ENCODE measurements around the gene MYO1H. TPM values are rescaled to one million over a fixed set of nuclear protein-coding genes. Genes with fewer than 3 reads are reported as not detected.
"Not testable (repeated sequence)": the region's sequence is repeated elsewhere in the genome, so short reads cannot be mapped to it uniquely, and the experiment has no call there.

MYO1H gene
- total RNA-seq, 2 experiments from 2014 or later, result not detected

- ATAC-seq (ENCODE audit: poor library complexity), result no peak
- Mint-ChIP-seq H3K4me1 (ENCODE audit: low read depth) (no peaks in the 10 kb centered on the region), H3K27ac (no peak overlapping the region), H3K27me3 (peaks cover 44% of the 10 kb centered on the region), H3K4me3 (no peak overlapping the region), H3K9me3 (no peaks in the 10 kb centered on the region), H3K36me3 (ENCODE audit: low read depth) (no peaks in the 10 kb centered on the region)
- ChIA-PET POLR2A (no interaction called here), CTCF (interaction anchor here (1.8 kb wide), 1 partner anchor 9 kb away, joined by 4 read pairs; no protein-coding TSS in a partner anchor)
- peaks cover 2 to 16% of the 10 kb centered on the region in 2 experiments for H3K27me3 ChIP-seq (ENCODE audit: control insufficient read depth in 1 of 2, insufficient read depth in 2 of 2, low read length in 2 of 2)
- H3K9me3 ChIP-seq (ENCODE audit: control insufficient read depth in 1 of 2, insufficient read depth in 1 of 2, low read length in 2 of 2), result no peaks in the 10 kb centered on the region
- no peak for TF ChIP-seq CTCF (IDR thresholded peaks at IDR 0.05)
- H3K4me1 ChIP-seq (ENCODE audit: insufficient read depth, low read length), result no peaks in the 10 kb centered on the region
- intact Hi-C loops (cut with DNase I, micrococcal nuclease), result no loop called here
- H3K27ac ChIP-seq (ENCODE audit: low read depth in 1 of 2, low read length in 2 of 2), result no peak overlapping the region
- no peak for DNase-seq
- H3K36me3 ChIP-seq (ENCODE audit: insufficient read depth, low read length), result no peaks in the 10 kb centered on the region
- H3K4me3 ChIP-seq (ENCODE audit: low read length), result no peak overlapping the region
Observed at GRCh38 chr12:109423392-109423791, 75.7 kb downstream of the MYO1H start.

GRCh38 chr12:109428037-109428629, 80.4 kb downstream of the MYO1H start:
- peak; percentile 75 for ATAC-seq (ENCODE audit: poor library complexity)
- ChIA-PET CTCF (interaction anchor here (0.5 to 1.7 kb wide), 19 partner anchors 8 to 1031 kb away, joined by 3 to 6 read pairs (median 3); no protein-coding TSS in a partner anchor), POLR2A (interaction anchor here (1.0 to 1.4 kb wide), 4 partner anchors 35 to 517 kb away, joined by 3 to 5 read pairs (median 4); partner anchors contain the start of genes KCTD10 and UBE3B)
- no peak overlapping the region for H3K27ac ChIP-seq (ENCODE audit: low read depth in 1 of 2, low read length in 2 of 2)
- peak; percentile 48 to 84 (median 68) for DNase-seq
- TF ChIP-seq CTCF (IDR thresholded peaks at IDR 0.05), result peak; percentile 93
- H3K9me3 ChIP-seq (ENCODE audit: control insufficient read depth in 1 of 2, insufficient read depth in 1 of 2, low read length in 2 of 2), result peaks cover 0 to 4% of the 10 kb centered on the region in 2 experiments
- peaks cover 6% of the 10 kb centered on the region for H3K4me1 Mint-ChIP-seq (ENCODE audit: low read depth)
- no peak overlapping the region for H3K4me3 Mint-ChIP-seq
- no peaks in the 10 kb centered on the region for H3K36me3 Mint-ChIP-seq (ENCODE audit: low read depth)
- peaks cover 5% of the 10 kb centered on the region for H3K4me1 ChIP-seq (ENCODE audit: insufficient read depth, low read length)
- peaks cover 0 to 7% of the 10 kb centered on the region in 2 experiments for H3K27me3 ChIP-seq (ENCODE audit: control insufficient read depth in 1 of 2, insufficient read depth in 2 of 2, low read length in 2 of 2)
- no peak overlapping the region for H3K27ac Mint-ChIP-seq
- H3K4me3 ChIP-seq (ENCODE audit: low read length), result no peak overlapping the region
- peaks cover 19% of the 10 kb centered on the region for H3K27me3 Mint-ChIP-seq
- H3K36me3 ChIP-seq (ENCODE audit: insufficient read depth, low read length), result no peaks in the 10 kb centered on the region
- intact Hi-C loops (cut with DNase I, micrococcal nuclease), result loop anchor here (1.0 to 2.0 kb wide), 2 partner anchors 347 to 453 kb away; partner anchors contain the start of gene GLTP (in 1 of the 2)
- no peaks in the 10 kb centered on the region for H3K9me3 Mint-ChIP-seq

- not testable (repeated sequence) for H3K27ac ChIP-seq (ENCODE audit: low read depth in 1 of 2, low read length in 2 of 2); H3K27ac Mint-ChIP-seq; H3K4me1 ChIP-seq (ENCODE audit: insufficient read depth, low read length); ATAC-seq (ENCODE audit: poor library complexity); H3K9me3 ChIP-seq (ENCODE audit: control insufficient read depth in 1 of 2, insufficient read depth in 1 of 2, low read length in 2 of 2); H3K36me3 Mint-ChIP-seq (ENCODE audit: low read depth); H3K4me3 ChIP-seq (ENCODE audit: low read length); H3K9me3 Mint-ChIP-seq; H3K27me3 ChIP-seq (ENCODE audit: control insufficient read depth in 1 of 2, insufficient read depth in 2 of 2, low read length in 2 of 2); H3K36me3 ChIP-seq (ENCODE audit: insufficient read depth, low read length); DNase-seq; H3K4me3 Mint-ChIP-seq
- ChIA-PET POLR2A (interaction anchor here (1.4 kb wide), 1 partner anchor 346 kb away, joined by 3 read pairs; no protein-coding TSS in a partner anchor), CTCF (interaction anchor here (0.9 to 1.7 kb wide), 4 partner anchors 13 to 350 kb away, joined by 3 to 6 read pairs (median 4); no protein-coding TSS in a partner anchor)
- peaks cover 11% of the 10 kb centered on the region for H3K4me1 Mint-ChIP-seq (ENCODE audit: low read depth)
- intact Hi-C loops (cut with DNase I, micrococcal nuclease), result loop anchor here (1.0 to 2.0 kb wide), 2 partner anchors 346 to 452 kb away; partner anchors contain the start of gene GLTP (in 1 of the 2)
- H3K27me3 Mint-ChIP-seq, result peaks cover 12% of the 10 kb centered on the region
Observed at GRCh38 chr12:109428804-109429203, 81.1 kb downstream of the MYO1H start.
